HG03457 (cell line): ENCODE data around the gene SLC7A6OS.

Experiments used
- ATAC-seq: cut with Tn5 transposase; IDR thresholded peaks from one replicate; pipeline ENCODE4 v1.9.1; 2021; ENCODE audit warnings: moderate number of reproducible peaks; ENCODE audit not compliant: unreplicated experiment

The SLC7A6OS gene

GRCh38 chr16:68310774-68311511 lies at the start of gene SLC7A6OS, which contains the start of gene PRMT7:
SLC7A6OS (minus strand) TSS chr16:68310946; CDS start chr16:68310926, 20 bp downstream.
PRMT7 (plus strand) TSS chr16:68311019; CDS start chr16:68315980, 4,961 bp downstream.
- peak; percentile 86 for ATAC-seq

GRCh38 chr16:68359398-68360191 lies 48.8 kb upstream of the SLC7A6OS start:
- no peak for ATAC-seq

- ATAC-seq: no peak
These were observed 48.2 kb upstream of the SLC7A6OS start for GRCh38 chr16:68358951-68359350.

GRCh38 chr16:68357923-68358322 lies 47.2 kb upstream of the SLC7A6OS start:
- ATAC-seq: no peak

- no peak for ATAC-seq
These were observed 46.8 kb upstream of the SLC7A6OS start for GRCh38 chr16:68357521-68357922.

- ATAC-seq: no peak
These were observed 46.2 kb upstream of the SLC7A6OS start for GRCh38 chr16:68356919-68357286.

GRCh38 chr16:68356249-68356918 lies 45.6 kb upstream of the SLC7A6OS start:
- peak; percentile 72 for ATAC-seq

GRCh38 chr16:68355447-68356248 lies 44.9 kb upstream of the SLC7A6OS start:
- ATAC-seq: peak; percentile 8

- ATAC-seq: no peak
These were observed 44.1 kb upstream of the SLC7A6OS start for GRCh38 chr16:68354816-68355215.

GRCh38 chr16:68353366-68353765 lies 42.6 kb upstream of the SLC7A6OS start:
- ATAC-seq: no peak

GRCh38 chr16:68351991-68352431 lies 41.3 kb upstream of the SLC7A6OS start:
- no peak for ATAC-seq

- ATAC-seq: no peak
These were observed 40.7 kb upstream of the SLC7A6OS start for GRCh38 chr16:68351463-68351862.

- ATAC-seq: no peak
These were observed 40.1 kb upstream of the SLC7A6OS start for GRCh38 chr16:68350813-68351350.

GRCh38 chr16:68349838-68350410 lies 39.2 kb upstream of the SLC7A6OS start:
- ATAC-seq: no peak

- ATAC-seq: no peak
These were observed 38.1 kb upstream of the SLC7A6OS start for GRCh38 chr16:68348639-68349445.

- no peak for ATAC-seq
These were observed 36.9 kb upstream of the SLC7A6OS start for GRCh38 chr16:68347605-68348004.

- ATAC-seq: no peak
These were observed 36.2 kb upstream of the SLC7A6OS start for GRCh38 chr16:68346892-68347480.

- no peak for ATAC-seq
These were observed 35.4 kb upstream of the SLC7A6OS start for GRCh38 chr16:68345958-68346635.
